Posterior cingulate gyrus (tissue), 11 donors: ENCODE measurements around the gene SCD5.
"Not testable (repeated sequence)": the region's sequence is repeated elsewhere in the genome, so short reads cannot be mapped to it uniquely, and the experiment has no call there.

Source experiments
- DNase-seq, 10 donors: peaks; one replicate each; pipeline versions ENCODE4 v3.0.0 to v3.0.0-alpha.2; 2020 to 2021; ENCODE audit warnings: mixed read lengths in 3 of 10
- intact Hi-C: fragments of 100-400 bp; cut with DNase I; formaldehyde crosslinking; loops from one replicate; pipeline ENCODE4 v1.15.1; 2023

The SCD5 gene

GRCh38 chr4:82798168-82799005, at the start of gene SCD5:
SCD5 (minus strand) TSS chr4:82798796; CDS start chr4:82798537, 259 bp downstream.
- DNase-seq: peak; percentile 74 to 98 (median 87)
- intact Hi-C loops: loop anchor here (5.0 kb wide), 1 partner anchor 56 kb away; no protein-coding TSS in a partner anchor

GRCh38 chr4:82842593-82842992, 44.0 kb upstream of the SCD5 start:
- intact Hi-C loops: no loop called here
- DNase-seq: no peak

DNA sequence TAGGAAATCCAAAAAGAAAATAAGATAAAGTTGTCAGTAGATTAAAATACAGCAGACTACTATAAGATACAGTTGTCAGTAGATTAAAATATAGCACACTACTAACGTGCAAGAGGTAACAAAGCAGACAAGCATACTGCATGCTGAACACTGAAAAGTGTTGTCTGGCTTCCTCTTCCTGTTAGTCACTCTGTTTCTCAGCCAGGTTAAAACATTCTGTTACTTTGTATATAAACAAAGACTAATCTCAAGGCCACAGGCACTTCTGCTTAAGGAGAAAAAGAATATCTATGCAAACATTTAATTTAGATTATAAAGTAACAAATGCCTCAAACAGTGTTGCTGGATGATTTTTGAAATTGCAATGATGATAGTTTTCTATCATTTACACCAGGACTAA, 41.0 kb upstream of the SCD5 start:
- intact Hi-C loops: no loop called here
- no peak for DNase-seq

DNA sequence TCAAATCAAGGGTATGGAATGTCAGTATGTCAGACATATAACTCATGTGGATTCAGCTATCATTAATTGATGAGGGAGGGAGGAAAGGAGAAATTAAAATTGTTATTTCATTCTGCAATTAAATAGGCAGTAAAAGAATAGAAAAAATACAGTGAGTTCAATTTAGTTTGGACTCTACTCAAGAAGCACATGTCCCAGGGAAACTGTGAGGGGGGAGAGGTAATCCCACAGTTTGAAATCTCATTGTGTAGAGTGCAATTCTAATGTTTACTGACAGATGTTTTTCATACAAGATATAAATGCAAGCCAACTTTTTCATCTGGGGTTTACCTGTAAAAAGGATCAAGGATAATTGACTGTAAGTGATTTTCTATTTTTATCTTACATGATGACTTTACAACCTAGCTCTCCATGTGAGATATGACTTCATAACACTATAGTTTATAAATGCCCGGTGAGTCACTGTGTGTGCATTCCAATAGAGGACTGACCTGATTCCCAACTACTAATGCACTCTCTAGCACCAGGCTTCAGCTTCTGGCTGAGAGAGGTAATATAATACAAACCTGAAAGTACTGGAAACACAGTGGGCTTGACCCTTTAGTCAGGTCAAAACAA, 35.2 kb upstream of the SCD5 start:
- intact Hi-C loops: no loop called here
- DNase-seq: no peak

DNA sequence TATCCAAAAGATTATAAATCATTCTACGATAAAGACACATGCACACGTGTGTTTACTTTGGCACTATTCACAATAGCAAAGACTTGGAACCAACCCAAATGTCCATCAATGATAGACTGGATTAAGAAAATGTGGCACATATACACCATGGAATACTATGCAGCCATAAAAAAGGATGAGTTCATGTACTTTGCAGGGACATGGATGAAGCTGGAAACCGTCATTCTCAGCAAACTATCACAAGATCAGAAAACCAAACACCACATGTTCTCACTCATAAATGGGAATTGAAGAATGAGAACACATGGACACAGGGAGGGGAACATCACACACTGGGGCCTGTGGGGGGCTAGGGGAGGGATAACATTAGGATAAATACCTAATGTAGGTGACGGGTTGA, 34.5 kb upstream of the SCD5 start:
- intact Hi-C loops, DNase-seq: not testable (repeated sequence)

DNA sequence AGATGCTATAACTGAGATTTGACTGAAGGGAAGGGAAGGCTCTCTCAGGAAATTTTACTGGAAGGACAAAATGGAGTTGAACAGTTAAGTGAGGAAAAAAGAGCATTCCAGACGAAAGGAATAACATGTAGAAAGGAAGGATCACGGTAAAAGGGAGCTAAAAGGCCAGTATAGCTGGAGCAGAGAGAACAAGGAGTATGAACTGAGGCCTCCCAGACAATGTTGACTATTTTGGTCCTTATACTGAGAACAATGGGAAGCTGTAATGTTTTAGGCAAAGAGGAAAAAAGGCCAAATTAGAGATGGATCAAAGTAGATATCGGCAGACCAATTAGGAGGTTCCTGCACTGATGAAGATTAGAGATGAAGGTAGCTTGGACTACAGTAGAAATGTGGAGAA, 26.8 kb upstream of the SCD5 start:
- intact Hi-C loops: no loop called here
- DNase-seq: no peak

GRCh38 chr4:82823062-82823461, 24.5 kb upstream of the SCD5 start:
- no peak for DNase-seq
- intact Hi-C loops: no loop called here

DNA sequence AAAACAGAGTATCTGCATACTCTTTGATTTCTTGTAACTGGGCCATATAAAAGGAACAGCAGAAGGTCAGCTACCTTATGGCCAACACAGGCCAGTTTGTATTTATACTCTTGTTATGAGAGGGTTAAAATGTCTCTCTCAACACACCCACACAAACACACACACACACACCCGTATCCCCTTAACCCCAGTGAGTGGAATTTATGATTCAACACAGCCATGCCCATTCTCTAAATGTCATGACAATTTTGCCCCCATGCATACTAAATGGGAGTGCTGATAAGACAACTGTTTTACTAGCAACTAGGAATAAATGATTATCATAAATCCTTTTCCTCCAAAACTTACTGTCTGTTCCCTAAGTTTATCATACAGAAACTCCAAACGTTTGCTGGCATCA, 22.1 kb upstream of the SCD5 start:
- no peak for DNase-seq
- intact Hi-C loops: no loop called here

DNA sequence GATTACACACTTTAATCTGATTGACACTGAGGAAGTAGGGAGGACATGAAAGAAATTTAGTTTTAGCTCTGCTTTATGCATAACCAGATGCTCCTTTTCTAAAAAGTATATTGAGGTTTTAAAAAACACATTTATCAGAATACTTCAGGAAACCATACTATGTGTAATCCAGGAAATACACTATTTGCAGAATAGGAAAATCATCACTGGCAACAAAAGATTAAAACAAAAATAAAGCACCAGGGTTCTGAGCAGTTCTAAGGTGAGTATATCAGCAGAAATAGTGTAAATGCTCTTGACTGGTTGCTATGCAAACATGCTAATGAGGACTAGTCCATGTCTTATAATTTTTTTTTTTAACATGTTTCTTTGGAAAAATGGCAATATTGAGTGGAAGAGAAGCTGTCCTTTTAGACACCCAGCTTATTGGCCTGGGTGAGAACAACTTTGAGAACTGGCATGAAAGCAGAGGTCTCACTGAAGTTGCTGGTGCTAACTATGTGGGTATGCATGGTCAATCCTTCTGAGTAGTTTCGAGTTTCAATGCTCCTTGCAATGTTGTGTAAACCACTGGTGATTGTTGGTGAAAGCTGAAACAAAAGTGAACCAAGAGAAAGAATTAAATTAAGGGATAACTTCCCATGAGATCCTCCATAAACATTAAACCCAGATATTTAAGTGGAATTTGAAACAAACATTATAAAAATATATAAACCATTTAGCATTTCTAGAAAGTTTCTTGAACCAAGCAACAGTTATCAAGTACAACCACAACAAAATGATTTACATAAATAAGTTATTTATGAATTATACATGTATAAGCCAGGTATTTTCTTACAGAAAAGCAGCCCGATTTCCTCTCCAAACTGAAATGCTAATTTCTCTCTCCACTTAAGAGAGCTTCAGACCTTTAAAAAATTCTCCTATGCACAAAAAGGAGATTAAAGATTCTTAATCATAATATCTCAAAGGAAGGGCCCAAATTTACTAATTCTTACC, 20.4 kb upstream of the SCD5 start:
- intact Hi-C loops: no loop called here

GRCh38 chr4:82816874-82817273, 18.3 kb upstream of the SCD5 start:
- DNase-seq, intact Hi-C loops: not testable (repeated sequence)

More for the DNA sequence above, 20.4 kb upstream of the SCD5 start:
- no peak for DNase-seq

DNA sequence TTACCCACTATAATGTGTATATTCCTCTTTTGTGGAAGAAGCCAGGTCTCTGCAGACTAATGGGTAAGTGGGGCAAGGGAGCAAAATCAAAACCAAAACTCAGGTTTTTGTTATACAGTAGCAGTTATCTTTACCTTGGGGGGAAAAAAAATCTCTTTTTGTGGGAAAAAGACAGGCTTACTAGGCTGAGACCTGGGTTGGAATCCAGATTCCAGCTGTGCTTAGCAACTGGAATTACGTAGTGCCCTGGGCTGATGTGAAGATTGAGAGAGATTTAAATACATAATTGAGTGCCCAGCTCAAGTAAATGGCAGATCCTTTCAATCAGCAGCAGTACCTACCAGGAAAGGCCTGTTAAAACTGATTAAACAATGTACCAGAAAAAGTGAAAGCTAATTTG, 15.4 kb upstream of the SCD5 start:
- no peak for DNase-seq
- intact Hi-C loops: no loop called here

- intact Hi-C loops: no loop called here
- DNase-seq: no peak
These were observed 13.3 kb upstream of the SCD5 start for GRCh38 chr4:82811838-82812341.

- no peak for DNase-seq
- intact Hi-C loops: no loop called here
These were observed 12.8 kb upstream of the SCD5 start for GRCh38 chr4:82811392-82811791.

GRCh38 chr4:82810176-82810575, 11.6 kb upstream of the SCD5 start:
- intact Hi-C loops: no loop called here
- no peak for DNase-seq

- intact Hi-C loops: no loop called here
- no peak for DNase-seq
These were observed 11.0 kb upstream of the SCD5 start for GRCh38 chr4:82809619-82810018.

- intact Hi-C loops: loop anchor here (5.0 kb wide), 1 partner anchor 341 kb away; no protein-coding TSS in a partner anchor
- no peak for DNase-seq
These were observed 5.2 kb upstream of the SCD5 start for GRCh38 chr4:82803746-82804145.

DNA sequence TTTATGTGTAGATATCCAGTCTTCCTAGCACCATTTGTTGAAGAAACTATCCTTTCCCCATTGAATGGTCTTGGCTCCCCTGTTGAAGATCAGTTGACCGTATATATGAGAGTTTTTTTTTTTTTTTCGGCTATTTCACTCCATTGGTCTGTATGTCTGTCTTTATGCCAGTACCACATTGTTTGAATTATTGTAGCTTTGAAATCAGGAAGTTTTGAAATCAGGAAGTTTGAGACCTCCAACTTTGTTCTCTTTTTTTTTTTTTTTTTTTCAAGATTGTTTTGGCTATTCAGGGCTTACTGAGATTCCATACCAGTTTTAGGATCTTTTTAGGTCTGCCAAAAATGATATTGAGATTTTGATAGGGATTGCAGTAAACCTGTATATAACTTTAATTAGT, 4.3 kb upstream of the SCD5 start:
- no peak for DNase-seq
- intact Hi-C loops: loop anchor here (5.0 kb wide), 1 partner anchor 341 kb away; no protein-coding TSS in a partner anchor

GRCh38 chr4:82801910-82802521, 3.4 kb upstream of the SCD5 start:
- intact Hi-C loops: loop anchor here (5.0 kb wide), 1 partner anchor 340 kb away; no protein-coding TSS in a partner anchor
- DNase-seq: peak in 1 of 10 donors; percentile 46

DNA sequence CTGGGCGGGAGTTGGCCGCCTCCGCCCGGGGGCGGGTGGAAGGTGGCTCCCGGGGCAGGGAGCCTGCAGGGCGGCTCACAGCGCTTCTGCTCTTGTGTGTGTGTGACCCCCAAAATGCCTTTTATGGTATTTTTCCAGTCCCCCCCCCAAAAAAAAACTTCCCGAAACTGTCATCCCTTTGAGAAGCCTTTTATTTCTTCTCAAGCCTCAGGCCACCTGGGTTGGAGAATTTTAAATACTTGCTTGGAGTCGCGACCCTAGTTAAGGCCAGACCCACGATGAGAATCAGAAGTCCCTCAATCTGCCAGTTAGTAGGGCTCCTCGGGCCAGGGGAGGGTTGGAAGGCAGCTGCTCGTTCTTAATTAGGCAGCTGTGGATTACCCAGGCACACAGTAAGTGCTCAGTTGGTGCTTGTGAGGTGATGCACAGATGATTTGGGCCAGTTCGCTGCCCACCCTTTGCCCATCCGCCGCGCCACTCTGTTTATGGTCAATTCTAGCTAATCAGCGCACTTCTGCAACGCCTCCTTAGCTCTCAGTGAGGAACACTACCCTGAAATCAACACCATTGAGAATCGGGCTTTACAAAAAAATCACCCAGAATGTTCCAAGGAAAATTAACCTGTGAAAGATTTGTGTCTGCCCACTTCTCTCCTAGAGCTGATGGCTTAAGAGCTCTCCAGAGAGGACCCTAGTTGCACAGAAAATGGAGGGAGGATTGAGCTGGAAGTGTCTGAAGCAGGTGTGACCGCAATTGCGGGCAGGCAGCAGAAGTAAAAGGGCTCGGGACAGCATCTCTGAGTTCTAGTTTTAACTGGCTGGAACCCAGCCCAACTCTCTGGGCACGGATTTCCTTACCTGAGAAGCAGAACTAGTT, 648 bp upstream of the SCD5 start:
- no peak for DNase-seq
- intact Hi-C loops: loop anchor here (5.0 kb wide), 1 partner anchor 57 kb away; no protein-coding TSS in a partner anchor
